Tibial nerve (tissue), 4 donors: Measurements from ENCODE around the gene ANO10. TPM values are rescaled to one million over a fixed set of nuclear protein-coding genes. Genes with fewer than 3 reads are reported as not detected.
"Not testable (repeated sequence)": the region's sequence is repeated elsewhere in the genome, so short reads cannot be mapped to it uniquely, and the experiment has no call there.

Source experiments
- DNase-seq, 2 donors: peaks; one replicate each; pipeline ENCODE4 v3.0.0-alpha.2; 2019; ENCODE audit warnings: low spot score in 2 of 2
- H3K27ac ChIP-seq, 4 donors: fragments of 200-600 bp; sonication (generic) in 3 of 4; one replicate each; pipeline ENCODE4 v1.5.1; 2017 to 2019; ENCODE audit warnings: mild to moderate bottlenecking in 1 of 4
- H3K27me3 ChIP-seq, 2 donors: fragments of 200-600 bp; sonication (generic) in 1 of 2; one replicate each; pipeline versions ENCODE4 v1.5.1 to v1.6.0; 2017 to 2019
- H3K36me3 ChIP-seq, 3 donors: fragments of 200-600 bp; sonication (generic); one replicate each; pipeline ENCODE4 v1.5.1; 2018 to 2019
- H3K4me1 ChIP-seq, 4 donors: fragments of 200-600 bp; sonication (generic) in 3 of 4; one replicate each; pipeline ENCODE4 v1.5.1; 2017 to 2019
- H3K4me3 ChIP-seq, 4 donors: fragments of 200-600 bp; sonication (generic) in 3 of 4; one replicate each; pipeline ENCODE4 v1.5.1; 2017 to 2019; ENCODE audit warnings: mild to moderate bottlenecking in 1 of 4, moderate library complexity in 1 of 4
- H3K9me3 ChIP-seq, 4 donors: fragments of 200-600 bp; sonication (generic) in 3 of 4; one replicate each; pipeline ENCODE4 v1.5.1; 2017 to 2019
- CTCF ChIP-seq, 5 experiments: fragments of 200-600 bp in 3 of 5; fragments of 450-650 bp in 2 of 5; sonication (generic) in 3 of 5; IDR thresholded peaks; one replicate each; pipeline ENCODE4 v1.5.1; 2016 to 2019; ENCODE audit warnings: antibody characterized with exemption in 5 of 5, mild to moderate bottlenecking in 3 of 5, moderate library complexity in 2 of 5
- EP300 ChIP-seq, 2 donors: sonication (generic); formaldehyde crosslinking; IDR thresholded peaks; one replicate each; pipeline ENCODE4 v1.6.1; 2017; ENCODE audit warnings: antibody characterized with exemption in 2 of 2, mild to moderate bottlenecking in 1 of 2
- POLR2A ChIP-seq, 2 donors: fragments of 450-650 bp; IDR thresholded peaks; one replicate each; pipeline ENCODE4 v1.6.1; 2017; ENCODE audit warnings: antibody characterized with exemption in 2 of 2, mild to moderate bottlenecking in 2 of 2, moderate library complexity in 2 of 2
- WGBS, 2 donors: methylation state at CpG; one replicate each; pipeline ENCODE4 v1.1.5; 2018; 5-methylcytosine and 5-hydroxymethylcytosine counted together
- total RNA-seq, 4 donors: library from RNA; depleted of rRNA; stranded (reverse); fragments of >200 nt; gene quantifications; one replicate each; pipeline ENCODE4 v1.1.0, GENCODE V29; 2016

ANO10 gene
- total RNA-seq, 4 donors from 2014 or later: 19.4 to 28.8 (median 21.2) TPM

GRCh38 chr3:43490640-43491185, 131.1 kb downstream of the ANO10 start:
- H3K4me1 ChIP-seq: no peaks in the 10 kb centered on the region
- no peaks in the 10 kb centered on the region for H3K9me3 ChIP-seq
- DNase-seq: no peak
- H3K4me3 ChIP-seq: no peak overlapping the region
- H3K27ac ChIP-seq: no peak overlapping the region
- no peaks in the 10 kb centered on the region for H3K36me3 ChIP-seq
- 88 to 91% methylated on average over 7 of the region's 7 CpGs for WGBS, 2 donors
- TF ChIP-seq EP300 (IDR thresholded peaks at IDR 0.05): no peak
- TF ChIP-seq CTCF (IDR thresholded peaks at IDR 0.05): no peak
- no peak for TF ChIP-seq POLR2A (IDR thresholded peaks at IDR 0.05)
- H3K27me3 ChIP-seq: no peaks in the 10 kb centered on the region

GRCh38 chr3:43489930-43490329, 131.9 kb downstream of the ANO10 start:
- Histone ChIP-seq H3K27ac (no peak overlapping the region), H3K27me3 (no peaks in the 10 kb centered on the region), H3K4me3 (no peak overlapping the region), H3K36me3 (no peaks in the 10 kb centered on the region), H3K4me1 (no peaks in the 10 kb centered on the region), H3K9me3 (no peaks in the 10 kb centered on the region)
- 59 to 64% methylated on average over 5 of the region's 5 CpGs for WGBS, 2 donors
- no peak for DNase-seq
- TF ChIP-seq POLR2A (IDR thresholded peaks at IDR 0.05) (no peak), CTCF (IDR thresholded peaks at IDR 0.05) (no peak), EP300 (IDR thresholded peaks at IDR 0.05) (no peak)

GRCh38 chr3:43485931-43486330, 135.9 kb downstream of the ANO10 start:
- H3K27ac ChIP-seq: no peak overlapping the region
- WGBS, 2 donors: 87 to 94% methylated on average over 1 of the region's 1 CpG
- H3K4me1 ChIP-seq: peaks cover 0 to 6% (median 0%) of the 10 kb centered on the region in 4 donors
- no peaks in the 10 kb centered on the region for H3K36me3 ChIP-seq
- H3K4me3 ChIP-seq: no peak overlapping the region
- H3K9me3 ChIP-seq: no peaks in the 10 kb centered on the region
- no peak for TF ChIP-seq POLR2A (IDR thresholded peaks at IDR 0.05)
- no peak for TF ChIP-seq EP300 (IDR thresholded peaks at IDR 0.05)
- TF ChIP-seq CTCF (IDR thresholded peaks at IDR 0.05): no peak
- DNase-seq: no peak
- no peaks in the 10 kb centered on the region for H3K27me3 ChIP-seq

- DNase-seq: no peak
- TF ChIP-seq CTCF (IDR thresholded peaks at IDR 0.05) (no peak), EP300 (IDR thresholded peaks at IDR 0.05) (no peak), POLR2A (IDR thresholded peaks at IDR 0.05) (no peak)
- no peak overlapping the region for H3K27ac ChIP-seq
- H3K27me3 ChIP-seq: no peaks in the 10 kb centered on the region
- peaks cover 0 to 6% (median 0%) of the 10 kb centered on the region in 4 donors for H3K4me1 ChIP-seq
- H3K4me3 ChIP-seq: no peak overlapping the region
- no peaks in the 10 kb centered on the region for H3K9me3 ChIP-seq
- 94 to 98% methylated on average over 29 of the region's 29 CpGs for WGBS, 2 donors
- H3K36me3 ChIP-seq: no peaks in the 10 kb centered on the region
Observed at GRCh38 chr3:43484926-43485488, 136.8 kb downstream of the ANO10 start.

- TF ChIP-seq EP300 (IDR thresholded peaks at IDR 0.05): no peak
- no peak for TF ChIP-seq CTCF (IDR thresholded peaks at IDR 0.05)
- no peak for TF ChIP-seq POLR2A (IDR thresholded peaks at IDR 0.05)
- H3K9me3 ChIP-seq: no peaks in the 10 kb centered on the region
- H3K4me3 ChIP-seq: no peak overlapping the region
- H3K36me3 ChIP-seq: no peaks in the 10 kb centered on the region
- H3K4me1 ChIP-seq: peaks cover 0 to 6% (median 0%) of the 10 kb centered on the region in 4 donors
- H3K27me3 ChIP-seq: no peaks in the 10 kb centered on the region
- no peak overlapping the region for H3K27ac ChIP-seq
- DNase-seq: no peak
Observed at GRCh38 chr3:43481375-43481774, 140.4 kb downstream of the ANO10 start.

- not testable (repeated sequence) for DNase-seq, H3K4me3 ChIP-seq, H3K27ac ChIP-seq, H3K36me3 ChIP-seq, H3K27me3 ChIP-seq, H3K4me1 ChIP-seq, H3K9me3 ChIP-seq
- 60 to 73% methylated on average over 2 of the region's 2 CpGs for WGBS, 2 donors
Observed at GRCh38 chr3:43478839-43479238, 143.0 kb downstream of the ANO10 start.
